HepG2 (cell line): ENCODE measurements around the gene GBA2. TPM values are rescaled to one million over a fixed set of nuclear protein-coding genes. Genes with fewer than 3 reads are reported as not detected.
A peak's percentile ranks its signal among the peaks of the same experiment; 100 is the strongest.

Source experiments
- ARID2 ChIP-seq: sonication (generic); formaldehyde crosslinking; IDR thresholded peaks from 2 replicates; pipeline ENCODE4 v1.8.1; 2022; ENCODE audit warnings: mild to moderate bottlenecking, missing genetic modification reagents, borderline replicate concordance
- ATF7 ChIP-seq, 2 experiments: fragments of 450-650 bp in 1 of 2; sonication (generic) in 1 of 2; formaldehyde crosslinking in 1 of 2; IDR thresholded peaks; 2 replicates each; pipeline versions ENCODE4 v1.4.0 to v1.6.1; 2016 to 2020; ENCODE audit warnings: antibody characterized with exemption in 1 of 2, mild to moderate bottlenecking in 1 of 2, missing genetic modification reagents in 1 of 2
- BCL3 ChIP-seq: sonication (generic); formaldehyde crosslinking; IDR thresholded peaks from 2 replicates; pipeline ENCODE4 v1.5.1; 2020; ENCODE audit warnings: mild to moderate bottlenecking, missing genetic modification reagents, moderate library complexity
- BRD4 ChIP-seq: sonication (generic); formaldehyde crosslinking; IDR thresholded peaks from 2 replicates; pipeline ENCODE4 v1.4.0; 2020; ENCODE audit warnings: missing genetic modification reagents
- ELF4 ChIP-seq: sonication (generic); formaldehyde crosslinking; IDR thresholded peaks from 2 replicates; pipeline ENCODE4 v1.5.0; 2020; ENCODE audit warnings: missing genetic modification reagents, mild to moderate bottlenecking, moderate library complexity, borderline replicate concordance
- HMGXB3 ChIP-seq: sonication (generic); formaldehyde crosslinking; IDR thresholded peaks from 2 replicates; pipeline ENCODE4 v1.4.0; 2020; ENCODE audit warnings: missing genetic modification reagents, borderline replicate concordance
- MYNN ChIP-seq: sonication (generic); formaldehyde crosslinking; IDR thresholded peaks from 2 replicates; pipeline ENCODE4 v1.4.0; 2020; ENCODE audit warnings: mild to moderate bottlenecking, low read depth, missing genetic modification reagents
- NFIC ChIP-seq: IDR thresholded peaks from 2 replicates; pipeline ENCODE4 v1.6.1; 2012; ENCODE audit warnings: mild to moderate bottlenecking, low read length, inconsistent platforms
- PRDM10 ChIP-seq: sonication (generic); formaldehyde crosslinking; IDR thresholded peaks from 2 replicates; pipeline ENCODE4 v1.4.0; 2020; ENCODE audit warnings: low read depth, missing genetic modification reagents
- ZNF546 ChIP-seq: sonication (generic); formaldehyde crosslinking; conservative IDR thresholded peaks from 2 replicates; pipeline ENCODE4 v1.8.1; 2023; ENCODE audit warnings: mild to moderate bottlenecking, missing genetic modification reagents
- ZNF557 ChIP-seq: sonication (generic); formaldehyde crosslinking; IDR thresholded peaks from 2 replicates; pipeline ENCODE4 v1.4.0; 2020; ENCODE audit warnings: missing genetic modification reagents
- ZNF562 ChIP-seq: sonication (generic); formaldehyde crosslinking; IDR thresholded peaks from 2 replicates; pipeline ENCODE4 v1.8.0; 2022; ENCODE audit warnings: missing genetic modification reagents, borderline replicate concordance
- ZNF569 ChIP-seq: sonication (generic); formaldehyde crosslinking; IDR thresholded peaks from 2 replicates; pipeline ENCODE4 v1.5.0; 2020; ENCODE audit warnings: mild to moderate bottlenecking, missing genetic modification reagents, moderate library complexity, borderline replicate concordance
- ZNF784 ChIP-seq: sonication (generic); formaldehyde crosslinking; IDR thresholded peaks from 2 replicates; pipeline ENCODE4 v1.5.1; 2020; ENCODE audit warnings: missing genetic modification reagents, mild to moderate bottlenecking, borderline replicate concordance
- polyA plus RNA-seq, 8 experiments: library from polyadenylated mRNA; depleted of rRNA in 3 of 8; stranded (reverse) in 7 of 8; unstranded in 1 of 8; fragments of >200 nt; fragmentation: Illumina TruSeq in 4 of 8; extraction: Trizol in 4 of 8; gene quantifications; 2 replicates each; pipeline versions ENCODE4 v1.2.1 to v1.2.3, GENCODE V29; 2011 to 2016; ENCODE audit warnings: low read depth in 4 of 8, missing spikeins in 1 of 8, mixed read lengths in 1 of 8; ENCODE audit not compliant: insufficient read depth in 1 of 8
- total RNA-seq, 5 experiments: library from RNA; depleted of rRNA; stranded (reverse); fragments of >200 nt; fragmentation: Illumina TruSeq; extraction: Trizol; gene quantifications; 2 replicates each; pipeline ENCODE4 v1.2.3, GENCODE V29; 2016; ENCODE audit warnings: low read depth in 1 of 5

GBA2 gene
- total and polyA plus RNA-seq, 2 of the 13 experiments (the other 11 are each of a cell fraction or from before 2014, with no cell fraction given) = 37.5 to 86.1 TPM

- TF ChIP-seq PRDM10 (no peak), ARID2 (CRISPR knock-in tag) (no peak), MYNN (CRISPR knock-in tag) (no peak), BCL3 (CRISPR knock-in tag) (no peak; the same call in 1 of the 2 replicates), HMGXB3 (CRISPR knock-in tag) (no peak), ATF7 (IDR thresholded peaks at IDR 0.05) (peak; percentile 62), ATF7 (CRISPR knock-in tag; IDR thresholded peaks at IDR 0.05) (no peak), ZNF557 (no peak), ZNF784 (CRISPR knock-in tag) (no peak), ZNF569 (CRISPR knock-in tag) (no peak), ZNF546 (CRISPR knock-in tag) (no peak), NFIC (no peak), BRD4 (CRISPR knock-in tag) (no peak), ZNF562 (CRISPR knock-in tag) (no peak), ELF4 (CRISPR knock-in tag) (no peak)
Observed at GRCh38 chr9:35731415-35732184, 17.4 kb downstream of the GBA2 start (continued).
